Urinary bladder (tissue), 4 donors: ENCODE data around the gene GSE1. TPM values are rescaled to one million over a fixed set of nuclear protein-coding genes. Genes with fewer than 3 reads are reported as not detected.

Experiments used
- DNase-seq: peaks from one replicate; pipeline ENCODE4 v3.0.0-alpha.2; 2015; ENCODE audit errors: extremely low spot score
- H3K27ac ChIP-seq: one replicate; pipeline ENCODE4 v1.5.1; 2013; ENCODE audit warnings: low read depth, mild to moderate bottlenecking, moderate library complexity
- H3K36me3 ChIP-seq: one replicate; pipeline ENCODE4 v1.6.1; 2013; ENCODE audit warnings: mild to moderate bottlenecking, moderate library complexity; ENCODE audit not compliant: insufficient read depth
- H3K4me1 ChIP-seq: one replicate; pipeline ENCODE4 v1.6.1; 2013; ENCODE audit warnings: mild to moderate bottlenecking, moderate library complexity; ENCODE audit not compliant: insufficient read depth
- H3K4me3 ChIP-seq: one replicate; pipeline ENCODE4 v1.5.1; 2013; ENCODE audit warnings: low read depth, low read length
- WGBS: extraction: QIAGEN DNeasy Blood & Tissue Kit; methylation state at CpG from one replicate; pipeline ENCODE4 v1.1.7; 2013; 5-methylcytosine and 5-hydroxymethylcytosine counted together
- polyA plus RNA-seq: library from polyadenylated mRNA; stranded (reverse); fragments of 200-250 nt; gene quantifications from one replicate; pipeline ENCODE4 v1.2.3, GENCODE V29; 2013
- total RNA-seq: library from RNA; depleted of rRNA; stranded (reverse); fragments of >200 nt; gene quantifications from one replicate; pipeline ENCODE4 v1.2.3, GENCODE V29; 2014
- donor health status: healthy with polysubstance abuse.
- donor health status: healthy.

GSE1 gene
- total and polyA plus RNA-seq, 2 donors, result 29.7 to 33.4 TPM

GRCh38 chr16:85656351-85657266 lies 43.5 kb downstream of the GSE1 start:
- Histone ChIP-seq H3K4me3 (no peak overlapping the region), H3K4me1 (no peaks in the 10 kb centered on the region), H3K27ac (no peak overlapping the region), H3K36me3 (peaks cover 5% of the 10 kb centered on the region)
- 92% methylated on average over 59 of the region's 59 CpGs for WGBS
- no peak for DNase-seq

- Histone ChIP-seq H3K4me3 (no peak overlapping the region), H3K36me3 (peaks cover 5% of the 10 kb centered on the region), H3K27ac (no peak overlapping the region), H3K4me1 (no peaks in the 10 kb centered on the region)
- 96% methylated on average over 21 of the region's 21 CpGs for WGBS
- DNase-seq, result no peak
Measured at GRCh38 chr16:85657267-85657650, 44.1 kb downstream of the GSE1 start.

- 90% methylated on average over 3 of the region's 3 CpGs for WGBS
- H3K27ac ChIP-seq, result no peak overlapping the region
Measured at GRCh38 chr16:85657996-85658395, 44.9 kb downstream of the GSE1 start.

GRCh38 chr16:85658504-85659326 lies 45.6 kb downstream of the GSE1 start:
- peaks cover 7% of the 10 kb centered on the region for H3K36me3 ChIP-seq
- DNase-seq, result no peak

More at GRCh38 chr16:85657996-85658395, 44.9 kb downstream of the GSE1 start:
- H3K4me1 ChIP-seq, result no peaks in the 10 kb centered on the region
- no peak overlapping the region for H3K4me3 ChIP-seq
- peaks cover 5% of the 10 kb centered on the region for H3K36me3 ChIP-seq
- no peak for DNase-seq

GRCh38 chr16:85659336-85659735 lies 46.2 kb downstream of the GSE1 start:
- no peak overlapping the region for H3K4me3 ChIP-seq
- no peak overlapping the region for H3K27ac ChIP-seq
- no peak for DNase-seq
- WGBS, result 93% methylated on average over 8 of the region's 8 CpGs
- no peaks in the 10 kb centered on the region for H3K4me1 ChIP-seq
- peaks cover 8% of the 10 kb centered on the region for H3K36me3 ChIP-seq

More at GRCh38 chr16:85658504-85659326, 45.6 kb downstream of the GSE1 start:
- no peak overlapping the region for H3K4me3 ChIP-seq
- no peaks in the 10 kb centered on the region for H3K4me1 ChIP-seq
- no peak overlapping the region for H3K27ac ChIP-seq
- 94% methylated on average over 18 of the region's 18 CpGs for WGBS

GRCh38 chr16:85659805-85660511 lies 46.8 kb downstream of the GSE1 start:
- no peaks in the 10 kb centered on the region for H3K4me1 ChIP-seq
- H3K4me3 ChIP-seq, result no peak overlapping the region
- no peak for DNase-seq
- no peak overlapping the region for H3K27ac ChIP-seq
- H3K36me3 ChIP-seq, result peaks cover 8% of the 10 kb centered on the region
- WGBS, result 77% methylated on average over 12 of the region's 12 CpGs

- WGBS, result 94% methylated on average over 42 of the region's 42 CpGs
- Histone ChIP-seq H3K4me1 (no peaks in the 10 kb centered on the region), H3K4me3 (no peak overlapping the region), H3K27ac (no peak overlapping the region), H3K36me3 (peaks cover 7% of the 10 kb centered on the region)
- DNase-seq, result no peak
Measured at GRCh38 chr16:85660843-85661739, 48.0 kb downstream of the GSE1 start.

GRCh38 chr16:85661740-85662481 lies 48.8 kb downstream of the GSE1 start:
- Histone ChIP-seq H3K4me1 (no peaks in the 10 kb centered on the region), H3K36me3 (peaks cover 5% of the 10 kb centered on the region), H3K4me3 (no peak overlapping the region), H3K27ac (no peak overlapping the region)
- DNase-seq, result no peak
- WGBS, result 92% methylated on average over 26 of the region's 26 CpGs

GRCh38 chr16:85662482-85662812 lies 49.3 kb downstream of the GSE1 start:
- WGBS, result 81% methylated on average over 3 of the region's 3 CpGs
- no peak for DNase-seq

GRCh38 chr16:85662976-85663830 lies 50.1 kb downstream of the GSE1 start:
- H3K36me3 ChIP-seq, result peaks cover 6% of the 10 kb centered on the region

More at GRCh38 chr16:85662482-85662812, 49.3 kb downstream of the GSE1 start:
- Histone ChIP-seq H3K36me3 (peaks cover 5% of the 10 kb centered on the region), H3K27ac (no peak overlapping the region), H3K4me1 (no peaks in the 10 kb centered on the region), H3K4me3 (no peak overlapping the region)

GRCh38 chr16:85663891-85664321 lies 50.8 kb downstream of the GSE1 start:
- H3K4me1 ChIP-seq, result no peaks in the 10 kb centered on the region
- no peak overlapping the region for H3K4me3 ChIP-seq
- DNase-seq, result no peak
- H3K27ac ChIP-seq, result no peak overlapping the region
- H3K36me3 ChIP-seq, result peaks cover 6% of the 10 kb centered on the region
- WGBS, result 54% methylated on average over 12 of the region's 12 CpGs

More at GRCh38 chr16:85662976-85663830, 50.1 kb downstream of the GSE1 start:
- DNase-seq, result no peak
- WGBS, result 93% methylated on average over 38 of the region's 38 CpGs
- Histone ChIP-seq H3K4me1 (no peaks in the 10 kb centered on the region), H3K27ac (no peak overlapping the region), H3K4me3 (no peak overlapping the region)
